NCI-H1092 (cell line): ENCODE data around the gene ERVK3-1.
"Not testable (repeated sequence)": the region's sequence is repeated elsewhere in the genome, so short reads cannot be mapped to it uniquely, and the experiment has no call there.

Experiments used
- DNase-seq: peaks from one replicate; lab custom pipeline; 2025; lab: John Stamatoyannopoulos, UW

The ERVK3-1 gene

DNA sequence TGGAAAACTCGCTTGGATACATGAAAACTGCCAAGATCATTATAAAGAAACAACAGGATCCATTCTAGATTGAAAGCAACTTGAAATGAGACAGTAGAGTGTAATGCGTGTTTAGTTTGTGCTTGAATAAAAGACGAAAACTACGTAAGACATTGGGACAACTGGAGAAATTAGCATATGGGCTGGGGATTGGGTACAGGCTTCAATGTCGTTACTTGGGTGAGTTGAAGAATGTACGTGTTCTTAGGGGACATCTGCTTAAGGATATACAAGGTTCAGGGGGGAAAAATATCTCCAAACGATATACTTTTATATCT is 471 bp upstream of the ERVK3-1 start:
- DNase-seq: no peak

DNA sequence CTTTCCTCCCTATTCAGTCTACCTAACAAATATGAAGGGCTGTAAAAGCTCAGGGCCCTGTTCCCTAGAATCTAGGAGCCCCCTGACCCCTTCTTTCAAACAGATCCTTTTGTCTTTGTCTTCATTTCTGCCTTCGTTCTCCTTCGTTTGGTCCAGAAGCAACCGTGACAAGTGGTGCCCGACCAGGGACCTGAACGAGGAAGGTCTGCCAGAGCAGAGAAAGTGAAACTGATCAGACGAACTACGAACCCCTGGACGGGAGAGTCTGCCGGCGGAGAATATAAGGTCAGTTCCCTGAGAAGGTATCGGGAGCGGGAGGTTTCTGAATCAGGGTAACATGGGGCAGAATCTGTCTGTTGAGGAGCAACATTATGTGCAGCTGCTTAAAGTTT is 751 bp downstream of the ERVK3-1 start:
- no peak for DNase-seq

DNA sequence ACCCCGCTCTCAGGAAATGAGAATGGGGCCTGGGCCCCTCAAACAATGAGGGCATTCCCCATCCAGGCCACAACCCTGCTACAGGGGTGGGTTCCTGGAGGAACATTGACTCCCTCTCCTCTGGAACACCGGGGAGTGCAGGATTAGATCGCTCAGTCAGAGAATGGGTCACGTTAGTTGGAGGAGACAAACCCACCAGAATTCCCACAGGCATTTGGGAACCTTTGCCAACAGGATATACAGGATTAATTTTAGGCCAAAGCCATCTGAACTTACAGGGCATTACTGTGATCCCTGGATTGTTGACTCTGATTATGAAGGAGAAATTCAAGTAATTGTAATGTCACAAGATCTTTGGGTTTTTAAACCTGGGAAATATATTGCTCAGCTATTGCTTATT is 2.6 kb downstream of the ERVK3-1 start:
- DNase-seq: no peak

DNA sequence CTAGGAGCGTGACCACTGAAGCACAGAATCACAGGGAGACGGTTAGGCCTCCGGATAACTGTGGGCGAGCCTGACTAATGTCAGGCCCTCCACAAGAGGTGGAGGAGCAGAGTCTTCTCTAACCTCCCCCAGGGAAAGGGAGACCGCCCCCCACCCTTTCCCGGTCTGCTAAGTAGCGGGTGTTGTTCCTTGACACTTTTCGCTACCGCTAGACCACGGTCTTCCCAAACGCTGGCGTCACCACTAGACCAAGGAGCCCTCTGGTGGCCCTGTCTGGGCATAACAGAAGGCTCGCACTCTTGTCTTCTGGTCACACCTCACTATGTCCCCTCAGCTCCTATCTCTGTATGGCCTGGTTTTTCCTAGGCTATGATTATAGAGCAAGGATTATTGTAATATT is 5.5 kb downstream of the ERVK3-1 start:
- DNase-seq: not testable (repeated sequence)

DNA sequence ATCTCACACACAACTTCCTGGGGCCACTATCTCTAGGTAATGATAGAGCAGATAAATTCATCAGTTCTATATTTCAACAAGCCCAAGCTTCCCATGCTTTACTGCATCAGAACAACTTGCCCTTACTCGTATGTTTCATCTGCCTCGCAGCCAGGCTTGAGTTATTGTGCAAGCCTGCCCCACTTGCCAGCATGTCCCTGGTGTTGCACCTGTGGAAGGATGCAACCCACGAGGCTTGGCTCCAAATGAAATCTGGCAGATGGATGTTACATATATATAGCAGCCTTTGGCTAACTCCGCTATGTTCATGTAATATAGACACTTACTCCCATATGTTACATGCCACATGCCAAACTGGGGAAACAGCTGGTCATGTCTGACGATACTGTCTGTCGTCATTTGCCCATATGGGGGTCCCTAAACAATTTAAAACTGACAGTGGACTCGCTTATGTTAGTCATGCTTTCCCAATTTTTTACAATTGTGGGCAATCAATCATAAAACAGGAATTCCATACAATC is 6.2 kb downstream of the ERVK3-1 start:
- no peak for DNase-seq

DNA sequence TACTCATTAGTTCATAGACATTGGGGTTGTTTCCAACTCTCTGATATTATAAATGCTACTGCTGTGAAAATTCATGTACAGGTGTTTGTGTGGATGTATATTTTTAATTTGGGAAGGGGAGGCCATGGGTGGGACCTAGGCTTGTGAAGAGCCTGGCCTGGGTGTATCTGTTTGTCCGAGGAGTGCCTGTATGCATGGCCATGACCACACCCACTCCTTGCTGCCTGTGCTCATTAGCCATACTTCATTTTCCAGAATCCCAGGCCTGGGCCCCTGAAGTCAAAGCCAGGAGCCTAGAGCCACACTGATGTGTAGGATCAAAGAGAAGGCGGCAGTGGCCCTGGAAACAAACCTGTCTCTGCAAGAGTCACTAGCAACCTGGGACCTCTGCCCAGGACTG is 10.4 kb downstream of the ERVK3-1 start:
- DNase-seq: no peak

DNA sequence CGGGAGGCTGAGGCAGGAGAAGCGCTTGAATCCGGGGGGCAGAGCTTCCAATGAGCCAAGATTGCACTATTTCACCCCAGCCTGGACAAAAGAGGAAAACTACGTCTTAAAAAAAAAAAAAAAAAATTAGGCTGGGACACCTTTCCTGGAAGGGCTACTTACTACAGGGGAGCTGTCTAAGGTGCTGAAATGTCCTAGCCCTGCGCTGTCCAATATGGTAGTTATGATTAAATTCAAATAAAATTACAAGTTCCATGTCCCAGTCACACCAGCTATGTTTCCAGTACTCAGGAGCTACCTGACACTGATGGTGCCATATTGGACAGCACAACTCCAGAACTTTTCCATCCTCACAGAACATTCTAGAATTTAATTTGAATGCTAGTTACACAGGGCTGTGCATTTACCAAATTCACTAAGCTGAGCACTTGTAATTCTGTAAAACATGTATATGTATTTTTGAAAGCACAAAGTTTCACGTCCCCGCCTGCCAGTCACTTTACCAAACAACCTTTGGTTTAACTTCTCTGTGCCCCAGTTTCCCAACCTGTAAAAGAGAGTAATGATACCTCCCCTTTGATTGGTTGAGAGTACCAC is 12.4 kb downstream of the ERVK3-1 start:
- DNase-seq: no peak

DNA sequence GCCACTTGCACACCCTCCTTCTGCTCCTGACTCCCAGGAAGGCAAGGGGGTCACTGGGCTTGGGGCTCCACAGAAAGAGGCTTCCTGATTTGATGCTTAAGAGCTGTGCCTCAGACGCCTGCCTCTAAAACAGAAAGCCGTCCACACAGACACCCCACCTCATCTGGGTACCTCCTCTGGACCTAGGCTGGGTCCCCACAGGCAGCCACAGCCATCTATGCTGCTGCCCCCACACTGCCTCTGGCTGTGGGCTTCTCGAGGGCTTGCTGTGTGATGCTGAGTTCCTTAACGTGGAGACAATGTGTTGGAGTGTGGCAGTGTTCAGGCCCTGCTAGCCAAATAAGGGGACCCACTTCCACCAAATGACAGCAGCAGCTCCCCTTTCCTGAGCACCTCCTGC is 13.1 kb downstream of the ERVK3-1 start:
- DNase-seq: no peak

DNA sequence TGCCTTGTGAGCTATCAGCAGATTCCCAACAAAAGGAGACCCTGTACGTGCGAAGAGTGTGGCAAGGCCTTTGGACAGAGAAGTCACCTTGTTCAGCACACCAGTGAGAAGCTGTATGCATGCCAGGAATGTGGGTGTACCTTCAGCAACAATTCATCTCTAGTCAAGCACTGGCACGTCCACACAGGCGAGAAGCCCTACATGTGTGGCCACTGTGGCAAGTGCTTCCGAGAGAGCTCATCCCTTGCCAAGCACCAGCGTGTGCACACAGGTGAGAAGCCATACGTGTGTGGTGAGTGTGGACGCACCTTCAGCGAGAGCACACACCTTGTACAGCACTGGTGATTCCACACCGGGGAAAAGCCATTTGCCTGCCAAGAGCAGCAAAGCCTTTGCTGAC is 14.1 kb downstream of the ERVK3-1 start:
- DNase-seq: no peak

DNA sequence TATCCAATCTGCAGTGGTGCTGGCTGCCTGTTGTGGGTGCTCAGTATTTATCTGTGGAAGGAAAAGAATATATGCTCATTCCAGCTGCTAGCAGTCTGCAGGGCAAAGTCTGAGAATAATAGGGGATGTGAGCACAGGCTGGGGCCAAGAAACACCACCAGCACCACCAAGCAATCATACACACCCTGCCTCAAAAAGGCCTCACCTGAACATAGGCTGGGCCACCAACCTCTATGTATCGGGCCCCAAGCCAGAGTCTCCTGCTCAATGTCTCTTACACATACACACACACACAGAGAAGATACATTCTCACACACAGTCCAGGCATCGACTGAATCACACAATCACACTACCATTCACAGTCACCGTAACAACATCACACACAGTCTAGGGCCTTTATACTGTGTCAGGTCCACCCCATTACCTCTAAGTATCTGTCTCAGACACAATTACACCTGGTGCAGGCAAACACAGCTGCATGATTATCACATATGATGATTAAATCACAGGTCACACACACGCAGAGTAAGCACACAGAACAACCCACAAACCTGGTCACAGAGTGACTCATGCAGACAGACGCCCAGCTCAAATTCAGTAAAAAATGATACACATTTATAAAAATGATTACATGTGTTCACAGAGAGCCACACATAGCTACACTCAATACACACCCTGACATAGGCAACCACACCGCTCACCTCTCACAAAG is 20.3 kb downstream of the ERVK3-1 start:
- DNase-seq: no peak

DNA sequence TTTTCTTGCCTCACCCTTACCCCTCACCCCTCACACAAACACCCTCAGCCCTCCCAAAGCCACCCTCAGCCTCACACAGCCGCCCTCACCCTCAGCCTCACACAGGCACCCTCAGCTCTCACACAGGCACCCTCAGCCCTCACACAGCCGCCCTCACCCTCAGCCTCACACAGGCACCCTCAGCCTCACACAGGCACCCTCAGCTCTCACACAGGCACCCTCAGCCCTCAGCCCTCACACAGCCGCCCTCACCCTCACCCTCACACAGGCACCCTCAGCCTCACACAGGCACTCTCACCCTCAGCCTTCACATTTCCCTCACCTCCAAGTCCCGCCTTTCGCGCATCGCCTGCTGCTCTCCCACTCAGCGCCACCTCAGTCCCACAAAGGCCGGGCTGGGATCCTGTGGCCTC is 21.3 kb downstream of the ERVK3-1 start:
- no peak for DNase-seq

DNA sequence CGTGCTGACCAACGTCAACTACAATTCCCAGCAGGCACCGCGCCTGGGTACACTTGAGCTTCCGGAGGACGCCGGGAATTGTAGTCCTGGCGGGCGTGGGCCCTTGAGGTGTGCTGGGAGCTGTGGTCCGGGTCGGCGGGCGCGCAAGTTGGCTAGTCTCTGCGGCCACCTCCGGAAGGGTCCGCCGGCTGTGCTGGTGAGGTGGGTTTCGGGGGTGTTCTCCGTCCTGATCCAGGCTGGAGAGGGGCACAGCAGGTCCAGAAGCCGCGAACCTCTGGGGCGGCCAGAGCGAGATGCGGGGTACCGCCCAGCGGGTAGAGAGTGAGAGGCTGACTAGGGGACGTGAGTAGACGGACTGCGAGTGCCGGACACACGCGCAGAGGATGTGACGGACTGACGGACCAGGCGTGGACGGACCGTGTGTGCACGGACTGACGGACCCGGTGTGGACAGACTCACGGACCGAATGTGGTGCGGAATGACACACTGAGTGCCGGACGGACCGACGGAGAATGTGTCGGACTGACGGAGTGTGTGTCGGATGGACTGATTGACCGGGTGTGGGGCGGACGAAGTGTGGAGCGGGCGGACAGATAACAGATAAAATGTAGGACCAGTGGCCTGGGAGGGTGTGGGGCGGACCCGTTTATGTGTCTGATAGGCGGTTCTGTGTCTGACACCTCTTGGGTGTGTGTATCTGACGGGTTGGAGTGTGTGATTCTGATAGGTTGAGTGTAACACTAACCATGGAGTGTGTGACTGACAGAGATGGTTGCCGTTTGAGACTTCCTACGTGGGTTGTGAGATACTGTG is 21.9 kb downstream of the ERVK3-1 start, which contains the start of gene ZSCAN22:
TSS of gene ZSCAN22 (plus strand) at position 81 of the 813 bp plus-strand sequence. CDS start 7,809 bp downstream, outside the sequence.
- peak; percentile 81 for DNase-seq

DNA sequence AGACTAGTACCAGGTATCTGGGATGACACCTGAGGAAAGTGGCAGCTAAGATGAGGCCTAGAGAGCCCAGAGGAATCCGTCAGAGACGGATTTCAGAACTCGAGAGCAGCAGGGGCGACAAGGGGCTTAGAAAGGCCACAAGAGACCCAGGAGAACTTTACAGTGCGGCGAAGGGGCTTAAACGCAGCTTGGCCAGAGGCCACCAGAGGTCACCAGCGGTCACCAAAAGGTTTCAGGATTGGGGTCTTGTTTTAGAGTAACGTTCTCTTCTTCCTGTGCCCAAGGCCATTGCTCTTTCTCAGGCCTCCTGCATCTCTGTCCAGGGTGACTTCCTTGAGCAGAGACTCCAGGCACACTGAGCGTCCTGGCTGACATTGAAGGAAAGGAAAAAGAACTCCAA is 23.8 kb downstream of the ERVK3-1 start:
- no peak for DNase-seq

DNA sequence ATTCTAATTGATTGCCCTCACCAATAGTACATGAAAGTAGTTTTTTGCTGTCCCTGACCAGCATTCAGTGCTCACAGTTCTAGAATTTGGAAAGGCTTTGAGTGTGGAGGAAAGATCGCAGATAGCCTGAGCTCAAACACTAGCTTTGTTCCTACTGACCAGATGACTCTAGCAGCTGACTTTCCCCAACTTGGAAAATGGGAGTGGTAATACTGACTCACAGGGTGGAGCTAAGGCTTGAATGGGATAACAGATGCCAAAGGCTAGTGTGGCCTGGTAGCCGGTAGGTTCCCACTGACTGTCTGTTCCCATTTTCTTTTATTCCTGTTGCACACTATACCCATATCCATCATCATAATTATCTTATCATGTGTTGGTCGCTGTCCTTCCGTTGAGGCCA is 25.3 kb downstream of the ERVK3-1 start:
- DNase-seq: no peak

DNA sequence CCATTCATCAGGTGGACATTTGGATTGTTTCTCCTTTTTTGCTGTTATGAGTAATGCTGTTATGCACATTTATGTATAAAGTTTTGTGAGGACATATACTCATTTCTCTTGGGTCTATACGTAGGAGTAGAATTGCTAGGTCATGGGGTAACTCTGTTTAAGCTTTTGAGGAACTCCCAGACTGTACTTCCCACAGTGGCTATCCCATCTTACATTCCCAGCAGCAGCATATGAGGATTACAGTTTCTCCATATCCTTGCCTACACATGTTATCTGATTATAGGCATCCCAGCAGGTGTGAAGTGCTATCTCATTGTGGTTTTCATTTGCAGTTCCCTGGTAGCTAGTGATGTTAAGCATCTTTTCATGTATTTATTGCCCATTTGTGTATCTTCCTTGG is 27.5 kb downstream of the ERVK3-1 start:
- no peak for DNase-seq

DNA sequence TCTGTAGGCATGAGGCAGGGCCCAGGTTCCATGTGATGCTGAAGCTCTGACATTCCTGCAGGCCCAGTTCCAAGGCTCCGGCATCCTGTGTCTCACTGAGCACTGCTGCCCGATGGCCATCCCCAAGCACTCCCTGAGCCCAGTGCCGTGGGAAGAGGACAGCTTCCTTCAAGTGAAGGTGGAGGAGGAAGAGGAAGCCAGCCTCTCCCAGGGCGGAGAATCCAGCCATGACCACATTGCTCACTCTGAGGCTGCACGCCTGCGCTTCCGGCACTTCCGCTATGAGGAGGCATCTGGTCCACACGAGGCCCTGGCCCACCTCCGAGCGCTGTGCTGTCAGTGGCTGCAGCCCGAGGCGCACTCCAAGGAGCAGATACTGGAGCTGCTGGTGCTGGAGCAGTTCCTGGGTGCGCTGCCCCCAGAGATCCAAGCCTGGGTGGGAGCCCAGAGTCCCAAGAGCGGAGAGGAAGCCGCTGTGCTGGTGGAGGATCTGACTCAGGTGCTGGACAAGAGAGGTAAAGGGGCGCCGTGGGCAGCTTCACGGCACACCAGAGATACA is 29.6 kb downstream of the ERVK3-1 start:
- no peak for DNase-seq

DNA sequence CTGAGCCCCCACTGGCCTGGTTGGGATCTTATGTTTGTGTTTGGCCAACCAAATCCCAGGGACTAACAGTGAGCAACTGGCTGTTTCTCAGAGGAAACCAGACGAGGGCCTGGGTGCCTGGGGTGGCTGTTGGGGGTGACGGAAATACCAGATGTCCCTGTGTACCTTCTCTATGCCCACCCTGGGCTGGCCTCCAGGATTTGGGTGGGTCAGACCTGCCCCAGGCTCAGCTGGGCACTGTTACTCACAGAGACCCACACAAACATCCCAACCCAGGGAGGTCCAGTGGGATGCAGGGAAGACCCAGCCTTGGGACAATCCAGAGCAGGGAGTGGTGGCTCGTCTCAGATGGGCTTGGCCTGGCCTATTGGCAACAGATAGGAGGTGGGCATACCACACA is 30.5 kb downstream of the ERVK3-1 start:
- DNase-seq: no peak

DNA sequence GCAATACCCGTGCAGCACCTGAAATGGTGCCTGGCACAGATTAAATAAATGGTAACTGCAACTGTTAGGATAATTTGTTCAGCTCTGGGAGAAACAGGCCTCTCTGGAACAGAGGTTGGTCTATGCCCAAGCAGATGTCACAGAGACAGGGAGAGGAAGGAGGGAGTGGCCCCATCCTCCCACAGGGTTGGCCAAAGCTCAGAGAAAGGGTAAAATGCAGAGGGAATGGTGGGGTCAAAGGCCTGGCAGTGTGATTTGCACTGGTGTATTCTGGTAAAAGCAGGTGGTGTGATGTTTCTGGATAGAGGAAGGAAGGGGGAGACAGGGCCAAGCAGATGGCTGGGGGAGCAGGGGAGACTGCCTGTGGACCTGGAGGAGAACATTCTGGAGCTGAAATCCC is 31.0 kb downstream of the ERVK3-1 start:
- DNase-seq: no peak

DNA sequence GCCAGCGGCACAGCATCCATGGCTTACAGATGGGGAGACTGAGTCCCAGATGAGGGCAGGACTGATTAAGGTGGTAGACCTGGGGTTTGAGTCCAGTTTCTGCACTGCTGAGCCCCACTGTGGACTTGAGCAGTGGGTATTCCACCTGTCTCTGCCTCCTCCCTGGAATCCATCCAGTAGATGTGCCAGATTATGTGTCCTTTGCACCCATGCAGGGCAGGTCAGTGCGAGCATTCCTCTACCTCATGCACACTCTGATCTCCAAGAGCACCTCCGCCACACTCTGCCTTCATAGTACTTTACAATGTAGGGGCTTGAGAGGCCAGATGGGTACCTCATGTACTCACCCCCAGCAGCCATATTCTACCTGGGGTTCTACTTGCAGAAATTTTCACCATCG is 31.6 kb downstream of the ERVK3-1 start:
- no peak for DNase-seq

DNA sequence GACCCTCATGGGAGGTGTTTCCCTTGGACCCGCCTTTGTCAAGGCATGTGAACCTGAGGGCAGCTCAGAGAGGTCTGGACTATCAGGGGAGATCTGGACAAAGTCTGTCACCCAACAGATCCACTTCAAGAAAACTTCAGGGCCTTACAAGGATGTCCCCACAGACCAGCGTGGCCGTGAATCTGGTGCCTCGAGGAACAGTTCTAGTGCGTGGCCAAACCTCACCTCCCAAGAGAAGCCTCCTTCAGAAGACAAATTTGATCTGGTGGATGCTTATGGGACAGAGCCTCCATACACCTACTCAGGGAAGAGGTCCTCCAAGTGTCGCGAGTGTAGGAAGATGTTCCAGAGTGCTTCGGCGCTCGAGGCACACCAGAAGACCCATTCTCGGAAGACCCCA is 33.2 kb downstream of the ERVK3-1 start:
- no peak for DNase-seq

DNA sequence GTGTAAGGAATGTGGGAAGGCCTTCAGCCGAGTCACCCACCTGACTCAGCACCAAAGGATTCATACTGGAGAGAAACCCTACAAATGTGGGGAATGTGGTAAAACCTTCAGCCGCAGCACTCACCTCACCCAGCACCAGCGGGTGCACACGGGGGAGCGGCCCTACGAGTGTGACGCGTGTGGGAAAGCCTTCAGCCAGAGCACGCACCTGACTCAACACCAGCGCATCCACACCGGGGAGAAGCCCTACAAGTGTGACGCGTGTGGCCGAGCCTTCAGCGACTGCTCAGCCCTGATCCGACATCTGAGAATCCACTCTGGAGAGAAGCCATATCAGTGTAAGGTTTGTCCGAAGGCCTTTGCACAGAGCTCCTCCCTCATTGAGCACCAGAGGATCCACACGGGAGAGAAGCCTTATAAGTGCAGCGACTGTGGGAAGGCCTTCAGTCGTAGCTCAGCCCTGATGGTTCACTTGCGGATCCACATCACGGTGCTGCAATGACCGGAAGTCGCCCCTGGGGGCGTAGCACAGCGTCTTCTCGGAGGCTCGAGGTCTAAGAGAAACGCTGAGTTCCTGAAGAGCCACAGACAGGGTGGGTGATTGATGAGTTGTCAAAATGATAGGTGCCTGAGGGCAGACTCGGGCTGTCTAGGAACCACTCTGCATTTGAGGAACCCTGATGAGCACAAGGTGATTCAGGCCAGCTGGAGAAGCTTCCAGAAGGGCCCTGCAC is 33.8 kb downstream of the ERVK3-1 start:
- DNase-seq: no peak

DNA sequence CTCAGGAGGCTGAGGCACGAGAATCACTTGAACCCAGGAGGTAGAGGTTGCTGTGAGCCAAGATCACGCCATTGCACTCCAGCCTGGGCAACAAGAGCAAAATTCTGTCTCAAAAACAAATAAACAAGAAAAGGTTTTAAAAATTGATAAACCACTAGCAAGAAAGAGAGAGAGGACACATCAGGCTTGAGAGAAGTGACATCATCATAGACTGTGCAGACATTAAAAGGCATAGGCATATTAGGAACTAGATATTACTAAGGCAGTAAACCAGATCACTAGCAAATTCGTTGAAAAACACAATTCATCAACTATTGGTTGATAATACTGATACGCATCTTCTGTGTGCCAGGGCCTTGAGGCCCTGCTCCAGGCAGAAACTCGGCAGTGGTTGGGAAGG is 40.4 kb downstream of the ERVK3-1 start:
- no peak for DNase-seq
